ENCODE measurements around the gene ATP11A. TPM values are rescaled to one million over a fixed set of nuclear protein-coding genes. Genes with fewer than 3 reads are reported as not detected.

The ATP11A gene
- total and polyA plus RNA-seq, 2 donors (not counting 3 experiments of a cell fraction or from before 2014, with no cell fraction given), result 16.5 to 88.1 TPM

DNA sequence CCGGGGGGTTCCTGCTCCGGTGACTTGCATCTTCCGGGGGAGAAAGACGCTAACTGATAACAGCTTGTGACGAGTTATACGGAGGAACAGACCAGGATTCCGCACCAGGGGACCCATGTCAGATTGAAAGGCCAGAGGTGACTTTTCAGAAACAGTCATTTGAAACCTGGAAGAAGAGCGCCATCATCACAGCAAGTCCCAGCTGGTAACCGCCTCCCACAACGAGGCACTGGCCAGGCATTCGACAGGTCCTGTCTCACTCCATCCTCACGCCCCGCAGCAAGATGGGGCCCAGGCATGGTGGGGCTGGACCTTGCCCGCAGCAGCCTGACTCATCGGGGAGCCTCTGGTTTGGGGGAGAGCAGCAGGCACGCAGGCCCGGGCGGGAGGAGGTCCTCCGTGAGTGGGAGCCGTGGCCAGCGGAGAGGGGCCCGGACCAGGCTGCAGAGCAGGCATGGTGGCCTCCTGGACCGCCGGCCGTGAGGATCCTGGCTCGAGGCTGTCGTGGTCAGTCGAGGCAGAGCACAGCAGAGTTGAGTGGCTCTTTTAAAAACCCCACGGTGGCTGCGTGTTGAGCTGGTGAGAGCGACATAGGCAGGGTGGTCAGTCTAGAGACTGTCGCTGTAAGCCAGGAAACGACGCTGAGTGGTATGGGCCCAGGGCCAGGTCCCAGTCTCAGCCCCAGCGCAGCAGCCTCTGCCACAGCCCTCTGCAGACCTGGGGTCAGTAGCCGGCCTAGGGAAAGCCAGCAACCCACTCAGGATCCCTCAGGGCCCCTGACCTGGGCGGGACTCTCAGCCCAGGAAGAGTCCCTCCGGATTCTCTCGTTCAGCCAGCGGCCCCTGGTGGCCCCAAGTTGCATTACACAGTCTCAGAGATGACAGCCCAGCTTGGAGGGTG lies 184.3 kb downstream of the ATP11A start:
- peak overlapping the region; percentile 37 for H2AFZ ChIP-seq (ENCODE audit: low read depth, low read length)
- DNase-seq (ENCODE audit: low read depth, low spot score), result peak; percentile 61
- BruUV-seq (replicated peaks), result no TSS peak
- ChIA-PET POLR2A (no interaction called here), CTCF (interaction anchor here (0.7 to 2.4 kb wide), 28 partner anchors 9 to 268 kb away, joined by 3 to 38 read pairs (median 4); no protein-coding TSS in a partner anchor)
- no peak overlapping the region for H3K9ac ChIP-seq (replicated peaks; ENCODE audit: extremely low read depth, insufficient read depth, low read length)
- H3K9me3 ChIP-seq (replicated peaks; ENCODE audit: control insufficient read depth, insufficient read depth, low read length), result no peaks in the 10 kb centered on the region
- H3K4me3 ChIP-seq (replicated peaks in 1 of 3; ENCODE audit: insufficient read depth in 1 of 3, low read depth in 1 of 3, low read length in 3 of 3), result no peak overlapping the region
- H3K27me3 ChIP-seq (ENCODE audit: control insufficient read depth in 2 of 2, insufficient read depth in 2 of 2, low read length in 2 of 2), result no peaks in the 10 kb centered on the region
- dilution Hi-C loops (cut with MboI; ENCODE audit: extremely low pct_ligation_motif_present, low sequenced_read_pairs), result no loop called here
- H3K4me1 ChIP-seq (ENCODE audit: control insufficient read depth, extremely low read depth, insufficient read depth, low read length), result no peaks in the 10 kb centered on the region
- H3K4me2 ChIP-seq (ENCODE audit: insufficient read depth, low read length), result no peak overlapping the region
- peaks cover 2 to 5% of the 10 kb centered on the region in 2 experiments for H3K36me3 ChIP-seq (ENCODE audit: control insufficient read depth in 2 of 2, extremely low read depth in 1 of 2, insufficient read depth in 2 of 2, low read length in 2 of 2)
- FAIRE-seq, result peak; percentile 69
- no peak overlapping the region for H3K27ac ChIP-seq (ENCODE audit: insufficient read depth, low read depth, low read length)
- H3K9me1 ChIP-seq (replicated peaks; ENCODE audit: control insufficient read depth, extremely low read depth, insufficient read depth, low read length), result no peaks in the 10 kb centered on the region
- no peaks in the 10 kb centered on the region for H4K20me1 ChIP-seq (replicated peaks; ENCODE audit: control insufficient read depth, extremely low read depth, insufficient read depth, low read length)
- TF ChIP-seq, protein P1, sequence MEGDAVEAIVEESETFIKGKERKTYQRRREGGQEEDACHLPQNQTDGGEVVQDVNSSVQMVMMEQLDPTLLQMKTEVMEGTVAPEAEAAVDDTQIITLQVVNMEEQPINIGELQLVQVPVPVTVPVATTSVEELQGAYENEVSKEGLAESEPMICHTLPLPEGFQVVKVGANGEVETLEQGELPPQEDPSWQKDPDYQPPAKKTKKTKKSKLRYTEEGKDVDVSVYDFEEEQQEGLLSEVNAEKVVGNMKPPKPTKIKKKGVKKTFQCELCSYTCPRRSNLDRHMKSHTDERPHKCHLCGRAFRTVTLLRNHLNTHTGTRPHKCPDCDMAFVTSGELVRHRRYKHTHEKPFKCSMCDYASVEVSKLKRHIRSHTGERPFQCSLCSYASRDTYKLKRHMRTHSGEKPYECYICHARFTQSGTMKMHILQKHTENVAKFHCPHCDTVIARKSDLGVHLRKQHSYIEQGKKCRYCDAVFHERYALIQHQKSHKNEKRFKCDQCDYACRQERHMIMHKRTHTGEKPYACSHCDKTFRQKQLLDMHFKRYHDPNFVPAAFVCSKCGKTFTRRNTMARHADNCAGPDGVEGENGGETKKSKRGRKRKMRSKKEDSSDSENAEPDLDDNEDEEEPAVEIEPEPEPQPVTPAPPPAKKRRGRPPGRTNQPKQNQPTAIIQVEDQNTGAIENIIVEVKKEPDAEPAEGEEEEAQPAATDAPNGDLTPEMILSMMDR (IDR thresholded peaks at IDR 0.05; ENCODE audit: extremely low read depth in 1 of 2, insufficient read depth in 1 of 2, low read depth in 1 of 2, low read length in 2 of 2), result peak; percentile 90 to 92
- TF ChIP-seq JUN (IDR thresholded peaks at IDR 0.05; ENCODE audit: borderline replicate concordance, insufficient read depth, insufficient read length, low read depth), result no peak
- intact Hi-C loops (cut with micrococcal nuclease), result loop anchor here (1.0 to 5.0 kb wide), 5 partner anchors 184 to 1402 kb away; partner anchors contain the start of gene ATP11A
- no peaks in the 10 kb centered on the region for H3K79me2 ChIP-seq (ENCODE audit: control insufficient read depth, insufficient read depth, low read length)

All from endothelial cell of umbilical vein (primary cell).